IMR-90 (cell line): Measurements from ENCODE around the gene SINHCAF. TPM values are rescaled to one million over a fixed set of nuclear protein-coding genes. Genes with fewer than 3 reads are reported as not detected.

Experiments used
- ATAC-seq: fragments of 200-7000 bp; cut with Tn5 transposase; 2 replicates; pipeline ENCODE4 v1.9.1; 2020; ENCODE audit warnings: low read depth, mild to moderate bottlenecking, moderate library complexity
- BruUV-seq: library from RNA; stranded (reverse); fragments of 400-500 nt; replicated peaks from 2 replicates; lab custom pipeline; 2021; lab: Mats Ljungman, UMichigan
- CTCF ChIA-PET: fragments of 300-600 bp; formaldehyde crosslinking; extraction: SDS; loops from one replicate; lab custom pipeline; 2021; ENCODE audit warnings: antibody characterized with exemption; lab: Yijun Ruan, JAX
- POLR2A ChIA-PET: fragments of 300-600 bp; sonication (Branson Sonifier 250); formaldehyde crosslinking; loops from one replicate; lab custom pipeline; 2022; ENCODE audit warnings: antibody characterized with exemption; ENCODE audit not compliant: unreplicated experiment; lab: Charles Lee
- DNase-seq: peaks from one replicate; pipeline ENCODE4 v3.0.0; 2013
- H2AFZ ChIP-seq: replicated peaks from 2 replicates; pipeline ENCODE3; 2013; ENCODE audit warnings: low read length, mild to moderate bottlenecking; ENCODE audit not compliant: poor library complexity
- H2AK5ac ChIP-seq: 2 replicates; pipeline ENCODE4 v1.6.1; 2013; ENCODE audit warnings: low read depth, low read length, inconsistent platforms
- H2AK9ac ChIP-seq: replicated peaks from 2 replicates; pipeline ENCODE3; 2013; ENCODE audit warnings: mild to moderate bottlenecking, low read depth, low read length, moderate library complexity; ENCODE audit not compliant: poor library complexity
- H2BK120ac ChIP-seq: 2 replicates; pipeline ENCODE4 v1.6.1; 2013; ENCODE audit warnings: low read depth, low read length, inconsistent platforms
- H2BK15ac ChIP-seq: 3 replicates; pipeline ENCODE4 v1.6.1; 2013; ENCODE audit warnings: low read depth, low read length, inconsistent platforms
- H2BK20ac ChIP-seq: 2 replicates; pipeline ENCODE4 v1.6.1; 2013; ENCODE audit warnings: low read depth, mild to moderate bottlenecking, inconsistent platforms, low read length, moderate library complexity
- H2BK5ac ChIP-seq: 2 replicates; pipeline ENCODE4 v1.6.1; 2013; ENCODE audit warnings: mild to moderate bottlenecking, low read depth, low read length, inconsistent platforms; ENCODE audit not compliant: poor library complexity, severe bottlenecking
- H3K14ac ChIP-seq: replicated peaks from 2 replicates; pipeline ENCODE4 v1.6.1; 2013; ENCODE audit warnings: low read depth, low read length, inconsistent platforms
- H3K18ac ChIP-seq: 2 replicates; pipeline ENCODE4 v1.6.1; 2013; ENCODE audit warnings: low read depth, low read length, control low read depth
- H3K23ac ChIP-seq: 2 replicates; pipeline ENCODE4 v1.6.1; 2013; ENCODE audit warnings: low read depth, low read length, inconsistent platforms
- H3K27ac ChIP-seq: 2 replicates; pipeline ENCODE4 v1.5.1; 2013; ENCODE audit warnings: mild to moderate bottlenecking, control low read depth, low read length; ENCODE audit not compliant: insufficient read depth
- H3K27me3 ChIP-seq: 2 replicates; pipeline ENCODE4 v1.6.1; 2013; ENCODE audit warnings: low read length; ENCODE audit not compliant: control insufficient read depth, insufficient read depth
- H3K36me3 ChIP-seq: 2 replicates; pipeline ENCODE4 v1.6.1; 2013; ENCODE audit warnings: low read length, mixed read lengths; ENCODE audit not compliant: control insufficient read depth, insufficient read depth
- H3K4ac ChIP-seq: 2 replicates; pipeline ENCODE4 v1.6.1; 2013; ENCODE audit warnings: low read depth, low read length, inconsistent platforms
- H3K4me1 ChIP-seq: 2 replicates; pipeline ENCODE4 v1.6.1; 2013; ENCODE audit warnings: low read length, mixed read lengths; ENCODE audit not compliant: control insufficient read depth, insufficient read depth
- H3K4me2 ChIP-seq: 2 replicates; pipeline ENCODE4 v1.6.1; 2013; ENCODE audit warnings: low read depth, mild to moderate bottlenecking, control low read depth, low read length, moderate library complexity
- H3K4me3 ChIP-seq: 2 replicates; pipeline ENCODE4 v1.5.1; 2013; ENCODE audit warnings: low read depth, mild to moderate bottlenecking, control low read depth, low read length, moderate library complexity; ENCODE audit not compliant: insufficient read depth
- H3K56ac ChIP-seq: 2 replicates; pipeline ENCODE4 v1.6.1; 2013; ENCODE audit warnings: low read length, inconsistent platforms; ENCODE audit not compliant: insufficient read depth; ENCODE audit errors: extremely low read depth
- H3K79me1 ChIP-seq, 2 experiments: 2 replicates each; pipeline ENCODE4 v1.6.1; 2013; ENCODE audit warnings: low read length in 2 of 2, inconsistent platforms in 1 of 2, low read depth in 1 of 2
- H3K9ac ChIP-seq: 2 replicates; pipeline ENCODE4 v1.6.1; 2013; ENCODE audit warnings: low read depth, low read length, control low read depth
- H3K9me1 ChIP-seq: 2 replicates; pipeline ENCODE4 v1.6.1; 2013; ENCODE audit warnings: low read length, inconsistent platforms; ENCODE audit not compliant: insufficient read depth
- H3K9me3 ChIP-seq: 2 replicates; pipeline ENCODE4 v1.6.1; 2013; ENCODE audit warnings: low read length; ENCODE audit not compliant: control insufficient read depth, insufficient read depth
- H4K20me1 ChIP-seq: 2 replicates; pipeline ENCODE4 v1.6.1; 2013; ENCODE audit warnings: low read length, inconsistent platforms; ENCODE audit not compliant: insufficient read depth
- H4K5ac ChIP-seq: 2 replicates; pipeline ENCODE4 v1.6.1; 2013; ENCODE audit warnings: mild to moderate bottlenecking, low read depth, low read length, control low read depth
- H4K8ac ChIP-seq, 2 experiments: 2 replicates each; pipeline ENCODE4 v1.6.1; 2013; ENCODE audit warnings: low read depth in 2 of 2, low read length in 2 of 2, control low read depth in 1 of 2, inconsistent platforms in 1 of 2
- H4K91ac ChIP-seq: 2 replicates; pipeline ENCODE4 v1.6.1; 2013; ENCODE audit warnings: low read depth, low read length, inconsistent platforms; ENCODE audit not compliant: insufficient read depth
- BHLHE40 ChIP-seq: fragments of 150-350 bp; IDR thresholded peaks from 2 replicates; pipeline ENCODE4 v1.6.1; 2016; ENCODE audit warnings: mild to moderate bottlenecking, low read depth, low read length
- CEBPB ChIP-seq: IDR thresholded peaks from 2 replicates; pipeline ENCODE4 v1.6.1; 2012; ENCODE audit warnings: low read depth, low read length, improper control_type of control experiment
- CHD1 ChIP-seq: IDR thresholded peaks from 2 replicates; pipeline ENCODE4 v1.6.1; 2012; ENCODE audit warnings: low read depth, low read length, improper control_type of control experiment
- CTCF ChIP-seq: conservative IDR thresholded peaks from 2 replicates; pipeline ENCODE4 v1.5.1; 2012; ENCODE audit warnings: mild to moderate bottlenecking, low read depth, low read length, improper control_type of control experiment
- MAFK ChIP-seq: IDR thresholded peaks from 2 replicates; pipeline ENCODE4 v1.6.1; 2012; ENCODE audit warnings: low read depth, low read length, improper control_type of control experiment
- MXI1 ChIP-seq: IDR thresholded peaks from 2 replicates; pipeline ENCODE4 v1.6.1; 2012; ENCODE audit warnings: low read depth, mild to moderate bottlenecking, low read length, moderate library complexity, borderline replicate concordance
- NFE2L2 ChIP-seq: fragments of 150-350 bp; IDR thresholded peaks from 2 replicates; pipeline ENCODE4 v1.6.1; 2016; ENCODE audit warnings: low read depth, mild to moderate bottlenecking, low read length
- POLR2A ChIP-seq: IDR thresholded peaks from 2 replicates; pipeline ENCODE4 v1.6.1; 2012; ENCODE audit warnings: mild to moderate bottlenecking, low read depth, low read length
- RAD21 ChIP-seq: IDR thresholded peaks from 2 replicates; pipeline ENCODE4 v1.6.1; 2012; ENCODE audit warnings: low read length, improper control_type of control experiment
- RCOR1 ChIP-seq: IDR thresholded peaks from 2 replicates; pipeline ENCODE4 v1.6.1; 2012; ENCODE audit warnings: mild to moderate bottlenecking, low read length, improper control_type of control experiment; ENCODE audit not compliant: insufficient replicate concordance
- SMC3 ChIP-seq: fragments of 150-350 bp; IDR thresholded peaks from 2 replicates; pipeline ENCODE4 v1.6.1; 2016; ENCODE audit warnings: low read depth, mild to moderate bottlenecking, antibody characterized with exemption, low read length, moderate library complexity
- USF2 ChIP-seq: fragments of 150-350 bp; IDR thresholded peaks from 2 replicates; pipeline ENCODE4 v1.6.1; 2017; ENCODE audit warnings: mild to moderate bottlenecking, antibody characterized with exemption, low read length, low read depth
- WGBS, 2 experiments: methylation state at CpG; one replicate each; pipeline versions ENCODE4 v1.1.5 to v1.1.7; 2013; ENCODE audit warnings: missing lambda C conversion rate in 2 of 2; ENCODE audit not compliant: insufficient read length in 1 of 2; ENCODE audit errors: extremely low coverage in 2 of 2; 5-methylcytosine and 5-hydroxymethylcytosine counted together
- dilution Hi-C: fragments of 300-500 bp; cut with HindIII; formaldehyde crosslinking; loops from one replicate; pipeline ENCODE4 v1.14.3; 2018; ENCODE audit warnings: low sequenced_read_pairs; ENCODE audit not compliant: unreplicated experiment
- in situ Hi-C: fragments of 300-500 bp; cut with MboI; formaldehyde crosslinking; loops from 3 replicates; pipeline ENCODE4 v1.14.3; 2019; ENCODE audit warnings: low sequenced_read_pairs, inconsistent platforms, mixed read lengths
- intact Hi-C: fragments of 100-400 bp; cut with micrococcal nuclease; formaldehyde crosslinking; loops from 2 replicates; pipeline ENCODE4 v1.10.0; 2022
- polyA plus RNA-seq, 3 experiments: library from polyadenylated mRNA; depleted of rRNA; stranded (reverse); fragments of >200 nt; gene quantifications; 2 replicates each; pipeline ENCODE4 v1.2.3, GENCODE V29; 2012; ENCODE audit warnings: low replicate concordance in 1 of 3
- total RNA-seq: library from RNA; depleted of rRNA; stranded (reverse); fragments of >200 nt; gene quantifications from 2 replicates; pipeline ENCODE4 v1.2.3, GENCODE V29; 2012
- TF ChIP-seq, protein P1 (sequence below): fragments of 150-350 bp; IDR thresholded peaks from 2 replicates; pipeline ENCODE4 v1.6.1; 2016; ENCODE audit warnings: low read depth, mild to moderate bottlenecking, low read length, moderate library complexity, borderline replicate concordance

The SINHCAF gene
- total and polyA plus RNA-seq, 2 of the 4 experiments (the other 2 are of a cell fraction): 21.6 to 30.8 TPM

DNA sequence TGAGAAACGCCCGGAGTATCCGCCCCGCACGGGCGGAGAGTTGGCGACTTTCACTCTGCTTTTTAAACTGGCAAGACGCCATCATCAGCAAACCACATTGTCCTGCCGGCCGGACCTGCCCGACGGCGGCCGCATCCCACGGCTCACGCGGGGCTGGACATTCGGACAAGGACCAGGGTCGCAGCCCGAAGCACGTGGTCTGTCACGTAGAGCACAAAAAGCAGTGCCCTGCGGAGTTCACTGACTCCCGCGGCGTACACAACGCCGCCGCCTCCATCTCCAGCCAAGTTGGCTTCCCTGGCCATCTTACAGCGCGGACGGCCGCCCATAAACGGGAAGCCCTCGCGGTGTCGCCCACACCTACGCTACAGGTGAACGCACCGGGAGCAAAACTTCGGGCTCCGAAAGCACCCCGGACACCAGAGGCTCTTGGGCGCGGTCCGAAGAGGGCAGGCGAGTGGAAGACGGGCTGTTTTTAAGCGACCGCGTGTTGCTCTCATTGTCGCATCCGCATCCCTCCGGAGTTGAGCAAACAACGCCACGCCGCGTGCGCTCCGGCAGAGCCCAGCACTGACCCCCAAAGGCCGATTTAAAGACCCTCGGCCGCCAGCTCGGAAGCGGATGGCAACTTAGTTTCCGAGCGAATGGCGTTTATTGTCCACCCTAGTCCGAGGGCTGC lies 966 bp downstream of the SINHCAF start:
- H2AFZ ChIP-seq: peak overlapping the region; percentile 85
- peak overlapping the region; percentile 78 for H3K4ac ChIP-seq
- peak overlapping the region; percentile 10; the same call in 1 of the 3 replicates for H2BK15ac ChIP-seq
- H3K18ac ChIP-seq: peak overlapping the region; percentile 35
- CTCF ChIA-PET: interaction anchor here (1.0 kb wide), 1 partner anchor 74 kb away, joined by 3 read pairs; no protein-coding TSS in a partner anchor
- peak overlapping the region; percentile 91; the same call in 1 of the 2 replicates for H3K14ac ChIP-seq
- no TSS peak for BruUV-seq
- peak overlapping the region; percentile 92 for H3K4me2 ChIP-seq
- peak overlapping the region; percentile 79 for H3K27ac ChIP-seq
- H3K9me3 ChIP-seq: no peaks in the 10 kb centered on the region
- 1% methylated on average over 28 of the region's 69 CpGs; no CpG with 5 or more reads in 1 of the 2 experiments for WGBS, 2 experiments
- peak overlapping the region; percentile 2; the same call in 1 of the 2 replicates for H2AK5ac ChIP-seq
- H4K5ac ChIP-seq: peak overlapping the region; percentile 13
- ATAC-seq: peak; percentile 8
- dilution Hi-C loops: no loop called here
- peak overlapping the region; percentile 76 for H2BK5ac ChIP-seq
- peak; percentile 49 for DNase-seq
- peak overlapping the region; percentile 53 to 62; a peak in 3 of 4 replicates for H4K8ac ChIP-seq
- peak overlapping the region; percentile 91 for H3K9ac ChIP-seq
- in situ Hi-C loops: no loop called here
- H3K27me3 ChIP-seq: no peaks in the 10 kb centered on the region
- intact Hi-C loops: loop anchor here (5.0 kb wide), 2 partner anchors 42 to 312 kb away; no protein-coding TSS in a partner anchor
- H3K36me3 ChIP-seq: no peaks in the 10 kb centered on the region
- peak overlapping the region; percentile 88 for H4K91ac ChIP-seq
- H3K23ac ChIP-seq: peak overlapping the region; percentile 98
- peak overlapping the region; percentile 80 for H2AK9ac ChIP-seq
- peak overlapping the region; percentile 79 for H3K56ac ChIP-seq
- H3K9me1 ChIP-seq: no peaks in the 10 kb centered on the region
- peak overlapping the region; percentile 17 for H2BK120ac ChIP-seq
- H4K20me1 ChIP-seq: peaks cover 7% of the 10 kb centered on the region; the same call in 1 of the 2 replicates
- H2BK20ac ChIP-seq: no peak overlapping the region
- peaks cover 2 to 33% of the 10 kb centered on the region in 2 experiments; a peak in 3 of 4 replicates for H3K79me1 ChIP-seq
- H3K4me1 ChIP-seq: no peaks in the 10 kb centered on the region; the same call in 1 of the 2 replicates
- peak overlapping the region; percentile 71 for H3K4me3 ChIP-seq
- POLR2A ChIA-PET: interaction anchor here (0.5 kb wide), 1 partner anchor 23 kb away, joined by 3 read pairs; no protein-coding TSS in a partner anchor
- peak; percentile 31; the same call in 1 of the 2 replicates for TF ChIP-seq CEBPB
- no peak for TF ChIP-seq CTCF
- no peak; the same call in 1 of the 2 replicates for TF ChIP-seq BHLHE40
- TF ChIP-seq RCOR1: no peak
- TF ChIP-seq SMC3: no peak
- peak; percentile 12; the same call in 1 of the 2 replicates for TF ChIP-seq POLR2A
- TF ChIP-seq, protein P1, sequence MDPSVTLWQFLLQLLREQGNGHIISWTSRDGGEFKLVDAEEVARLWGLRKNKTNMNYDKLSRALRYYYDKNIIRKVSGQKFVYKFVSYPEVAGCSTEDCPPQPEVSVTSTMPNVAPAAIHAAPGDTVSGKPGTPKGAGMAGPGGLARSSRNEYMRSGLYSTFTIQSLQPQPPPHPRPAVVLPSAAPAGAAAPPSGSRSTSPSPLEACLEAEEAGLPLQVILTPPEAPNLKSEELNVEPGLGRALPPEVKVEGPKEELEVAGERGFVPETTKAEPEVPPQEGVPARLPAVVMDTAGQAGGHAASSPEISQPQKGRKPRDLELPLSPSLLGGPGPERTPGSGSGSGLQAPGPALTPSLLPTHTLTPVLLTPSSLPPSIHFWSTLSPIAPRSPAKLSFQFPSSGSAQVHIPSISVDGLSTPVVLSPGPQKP: no peak
- no peak for TF ChIP-seq RAD21
- TF ChIP-seq MXI1: 0 out of 2 replicates have a peak, but pooled peaks have one; percentile 55
- TF ChIP-seq NFE2L2: no peak
- TF ChIP-seq USF2: peak; percentile 27
- TF ChIP-seq CHD1: no peak
- TF ChIP-seq MAFK: no peak
